ENCODE results near the gene USE1. TPM values are rescaled to one million over a fixed set of nuclear protein-coding genes. Genes with fewer than 3 reads are reported as not detected.

Gene USE1
- total RNA-seq, 2 experiments from 2014 or later = 22.1 to 23.6 TPM

DNA sequence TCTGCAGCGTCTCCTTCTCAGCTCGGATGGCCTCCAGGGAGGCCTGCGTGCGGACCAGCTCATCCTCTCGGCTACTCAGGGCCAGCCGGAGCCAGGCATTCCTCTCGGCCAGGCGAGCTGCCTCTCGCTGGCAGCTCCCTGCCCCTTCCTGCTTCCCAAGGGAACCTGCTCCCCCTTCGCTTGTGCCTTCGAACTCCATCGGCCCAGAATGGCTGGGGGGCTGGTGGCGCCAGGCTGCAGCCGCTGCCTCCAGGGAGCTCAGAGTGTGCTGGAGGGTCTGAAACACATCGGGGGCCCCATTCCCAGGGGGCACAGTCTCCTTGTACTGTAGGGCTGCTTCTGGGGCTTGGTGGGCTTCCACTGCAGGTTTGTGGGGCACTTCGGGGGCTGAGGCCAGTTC, 47.4 kb downstream of the USE1 start:
- Mint-ChIP-seq H3K36me3 (no peaks in the 10 kb centered on the region), H3K9me3 (ENCODE audit: low read depth) (no peaks in the 10 kb centered on the region), H3K4me3 (no peak overlapping the region), H3K27ac (no peak overlapping the region), H3K27me3 (no peaks in the 10 kb centered on the region), H3K4me1 (peaks cover 20% of the 10 kb centered on the region)
- CTCF ChIA-PET = interaction anchor here (0.8 to 12.2 kb wide), 4 partner anchors 20 to 32 kb away, joined by 3 to 132 read pairs (median 4); partner anchors contain the start of gene ANKLE1
- ATAC-seq (no peak), DNase-seq (no peak)

GRCh38 chr19:17263712-17264640, 48.8 kb downstream of the USE1 start:
- H3K4me3 Mint-ChIP-seq = no peak overlapping the region
- H3K27me3 Mint-ChIP-seq = no peaks in the 10 kb centered on the region

GRCh38 chr19:17264641-17264979, 49.5 kb downstream of the USE1 start, which contains the start of gene USHBP1:
USHBP1 (minus strand) TSS chr19:17264745; CDS start chr19:17264299, 446 bp downstream.
- no peaks in the 10 kb centered on the region for H3K36me3 Mint-ChIP-seq
- no peaks in the 10 kb centered on the region for H3K27me3 Mint-ChIP-seq
- ATAC-seq (no peak), DNase-seq (no peak)
- no peak within 1 kb of the TSS for H3K4me3 Mint-ChIP-seq
- CTCF ChIA-PET = interaction anchor here (1.1 to 12.2 kb wide), 7 partner anchors 10 to 496 kb away, joined by 3 to 132 read pairs (median 4); partner anchors contain the start of gene ANKLE1
- no peak within 1 kb of the TSS for H3K27ac Mint-ChIP-seq
- peaks cover 31% of the 10 kb centered on the region for H3K4me1 Mint-ChIP-seq
- H3K9me3 Mint-ChIP-seq (ENCODE audit: low read depth) = no peaks in the 10 kb centered on the region

More at GRCh38 chr19:17263712-17264640, 48.8 kb downstream of the USE1 start:
- Mint-ChIP-seq H3K27ac (no peak overlapping the region), H3K4me1 (peaks cover 30% of the 10 kb centered on the region), H3K9me3 (ENCODE audit: low read depth) (no peaks in the 10 kb centered on the region), H3K36me3 (no peaks in the 10 kb centered on the region)
- CTCF ChIA-PET = interaction anchor here (1.1 to 12.2 kb wide), 6 partner anchors 9 to 495 kb away, joined by 3 to 132 read pairs (median 4); partner anchors contain the start of gene ANKLE1
- ATAC-seq = no peak
- DNase-seq = no peak

DNA sequence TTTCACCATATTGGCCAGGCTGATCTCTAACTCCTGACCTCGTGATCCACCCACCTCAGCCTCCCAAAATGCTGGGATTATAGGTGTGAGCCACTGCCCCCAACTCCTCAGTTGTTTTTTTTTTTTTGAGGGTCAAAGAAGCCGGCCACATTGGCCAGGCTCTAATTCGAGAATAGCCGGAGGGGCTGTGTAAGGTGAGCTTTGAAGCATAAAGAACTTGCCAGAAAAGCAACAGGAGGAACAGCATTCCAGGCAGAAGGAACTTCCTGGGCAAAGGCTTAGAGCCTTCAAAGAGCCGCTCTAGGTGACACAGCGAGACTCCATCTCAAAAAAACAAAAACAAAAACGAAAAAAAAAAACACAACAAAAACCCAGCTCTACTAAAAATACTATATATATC, 50.9 kb downstream of the USE1 start:
- no peak for ATAC-seq
- no peak for DNase-seq
- no peaks in the 10 kb centered on the region for H3K9me3 Mint-ChIP-seq (ENCODE audit: low read depth)
- H3K4me3 Mint-ChIP-seq = no peak overlapping the region
- peaks cover 2% of the 10 kb centered on the region for H3K36me3 Mint-ChIP-seq
- H3K27ac Mint-ChIP-seq = no peak overlapping the region
- no peaks in the 10 kb centered on the region for H3K27me3 Mint-ChIP-seq
- CTCF ChIA-PET = interaction anchor here (0.8 to 12.2 kb wide), 14 partner anchors 9 to 308 kb away, joined by 3 to 132 read pairs (median 4); partner anchors contain the start of genes ANKLE1, DDA1 and MRPL34
- peaks cover 26% of the 10 kb centered on the region for H3K4me1 Mint-ChIP-seq

- H3K9me3 Mint-ChIP-seq (ENCODE audit: low read depth) = no peaks in the 10 kb centered on the region
- H3K27ac Mint-ChIP-seq = peak overlapping the region; percentile 78
- ATAC-seq (no peak), DNase-seq (no peak)
- H3K27me3 Mint-ChIP-seq = no peaks in the 10 kb centered on the region
- peaks cover 7% of the 10 kb centered on the region for H3K36me3 Mint-ChIP-seq
- peak overlapping the region; percentile 91 for H3K4me3 Mint-ChIP-seq
- peaks cover 25% of the 10 kb centered on the region for H3K4me1 Mint-ChIP-seq
- CTCF ChIA-PET = interaction anchor here (0.6 to 12.2 kb wide), 15 partner anchors 9 to 307 kb away, joined by 3 to 132 read pairs (median 4); partner anchors contain the start of genes ANKLE1, DDA1, MRPL34 and OCEL1
These were observed 51.4 kb downstream of the USE1 start for GRCh38 chr19:17266589-17266974.

GRCh38 chr19:17266975-17267788, 52.0 kb downstream of the USE1 start, which contains the start of gene BABAM1:
BABAM1 (plus strand) TSS chr19:17267443; CDS start chr19:17268807, 1,364 bp downstream.
- ATAC-seq (peak; percentile 97), DNase-seq (peak; percentile 99)
- Mint-ChIP-seq H3K9me3 (ENCODE audit: low read depth) (no peaks in the 10 kb centered on the region), H3K27ac (peak within 1 kb of the TSS; percentile 78), H3K27me3 (no peaks in the 10 kb centered on the region), H3K36me3 (peaks cover 8% of the 10 kb centered on the region), H3K4me3 (peak within 1 kb of the TSS; percentile 91), H3K4me1 (peaks cover 25% of the 10 kb centered on the region)
- CTCF ChIA-PET = interaction anchor here (0.6 to 12.2 kb wide), 18 partner anchors 8 to 307 kb away, joined by 3 to 132 read pairs (median 4); partner anchors contain the start of genes ANKLE1, DDA1, MRPL34 and OCEL1

GRCh38 chr19:17268754-17269153, 53.6 kb downstream of the USE1 start:
- Mint-ChIP-seq H3K27me3 (no peaks in the 10 kb centered on the region), H3K9me3 (ENCODE audit: low read depth) (no peaks in the 10 kb centered on the region), H3K4me1 (peaks cover 25% of the 10 kb centered on the region), H3K4me3 (peak overlapping the region; percentile 91), H3K36me3 (peaks cover 9% of the 10 kb centered on the region), H3K27ac (no peak overlapping the region)
- no peak for ATAC-seq
- CTCF ChIA-PET = interaction anchor here (0.7 to 12.2 kb wide), 5 partner anchors 11 to 204 kb away, joined by 3 to 132 read pairs (median 3); partner anchors contain the start of gene ANKLE1
- no peak for DNase-seq

Other genes starting within 250 kb of the USE1 start
- 1 to 10 TPM in 1 of 2 experiments, under 1 TPM in 1; 0.21 to 1.3 TPM for gene CPAMD8, start 188.5 kb upstream of the USE1 start, total RNA-seq
- gene HAUS8, start 139.9 kb upstream of the USE1 start, total RNA-seq = 10 to 100 TPM; 62.1 to 73.0 TPM
- 100 to 1,000 TPM; 280 to 356 TPM for gene MYO9B, start 139.6 kb upstream of the USE1 start, total RNA-seq
- gene OCEL1, start 10.9 kb downstream of the USE1 start, total RNA-seq = 10 to 100 TPM; 23.3 to 27.4 TPM
- gene NR2F6, start 30.6 kb downstream of the USE1 start, total RNA-seq = 1 to 10 TPM; 2.7 to 4.7 TPM
- not detected for gene USHBP1, start 49.4 kb downstream of the USE1 start, total RNA-seq
- 100 to 1,000 TPM; 113 to 117 TPM for gene BABAM1, start 52.1 kb downstream of the USE1 start, total RNA-seq
- 10 to 100 TPM in 1 of 2 experiments, 1 to 10 TPM in 1; 9.2 to 17.2 TPM for gene ANKLE1, start 66.5 kb downstream of the USE1 start, total RNA-seq
- gene ABHD8, start 88.1 kb downstream of the USE1 start, total RNA-seq = 10 to 100 TPM; 10.1 to 10.7 TPM
- 100 to 1,000 TPM in 1 of 2 experiments, 10 to 100 TPM in 1; 94.7 to 115 TPM for gene MRPL34, start 90.5 kb downstream of the USE1 start, total RNA-seq
- 10 to 100 TPM; 47.7 to 58.9 TPM for gene DDA1, start 94.2 kb downstream of the USE1 start, total RNA-seq
- 10 to 100 TPM; 11.0 to 18.7 TPM for gene ANO8, start 119.5 kb downstream of the USE1 start, total RNA-seq
- gene GTPBP3, start 122.2 kb downstream of the USE1 start, total RNA-seq = 10 to 100 TPM; 40.4 to 44.4 TPM
- not detected for gene PLVAP, start 162.0 kb downstream of the USE1 start, total RNA-seq
- gene CCDC194, start 178.8 kb downstream of the USE1 start, total RNA-seq = 1 to 10 TPM; 4.3 to 5.9 TPM
- 100 to 1,000 TPM; 298 to 361 TPM for gene BST2, start 190.3 kb downstream of the USE1 start, total RNA-seq
- 10 to 100 TPM; 40.4 to 51.1 TPM for gene MVB12A, start 204.7 kb downstream of the USE1 start, total RNA-seq
- not detected for gene TMEM221, start 233.3 kb downstream of the USE1 start, total RNA-seq
- not detected for gene NXNL1, start 245.6 kb downstream of the USE1 start, total RNA-seq